Liver (tissue), 9 donors: ENCODE measurements around the gene ITGB3. TPM values are rescaled to one million over a fixed set of nuclear protein-coding genes. Genes with fewer than 3 reads are reported as not detected.

Experiments used
- DNase-seq: peaks from one replicate; pipeline ENCODE4 v3.0.0-alpha.2; 2017; ENCODE audit warnings: low spot score
- H3K27ac ChIP-seq, 2 donors: one replicate each; pipeline ENCODE4 v1.7.0; 2013; ENCODE audit warnings: inconsistent platforms in 2 of 2, low read length in 2 of 2, control low read depth in 1 of 2, low read depth in 1 of 2, mild to moderate bottlenecking in 1 of 2
- H3K27me3 ChIP-seq, 4 donors: one replicate each; pipeline versions ENCODE4 v1.6.1 to v1.7.0; 2013; ENCODE audit warnings: low read length in 3 of 4, inconsistent platforms in 1 of 4, mild to moderate bottlenecking in 1 of 4, moderate library complexity in 1 of 4; ENCODE audit not compliant: control insufficient read depth in 4 of 4, insufficient read depth in 4 of 4
- H3K36me3 ChIP-seq, 4 donors: one replicate each; pipeline versions ENCODE4 v1.6.1 to v1.7.0; 2013; ENCODE audit warnings: low read length in 3 of 4, mild to moderate bottlenecking in 3 of 4, low read depth in 1 of 4, moderate library complexity in 1 of 4; ENCODE audit not compliant: control insufficient read depth in 4 of 4, insufficient read depth in 3 of 4
- H3K4me1 ChIP-seq, 4 donors: one replicate each; pipeline versions ENCODE4 v1.6.1 to v1.7.0; 2013; ENCODE audit warnings: low read length in 3 of 4, mild to moderate bottlenecking in 3 of 4, moderate library complexity in 1 of 4; ENCODE audit not compliant: control insufficient read depth in 4 of 4, insufficient read depth in 4 of 4
- H3K4me3 ChIP-seq, 3 donors: one replicate each; pipeline versions ENCODE4 v1.6.1 to v1.7.0; 2013; ENCODE audit warnings: low read length in 3 of 3, control low read depth in 1 of 3, low read depth in 1 of 3, mild to moderate bottlenecking in 1 of 3
- H3K9ac ChIP-seq, 2 donors: one replicate each; pipeline ENCODE4 v1.7.0; 2013; ENCODE audit warnings: low read length in 2 of 2, mild to moderate bottlenecking in 2 of 2, moderate library complexity in 2 of 2, control low read depth in 1 of 2, low read depth in 1 of 2
- H3K9me3 ChIP-seq, 4 donors: one replicate each; pipeline versions ENCODE4 v1.6.1 to v1.7.0; 2013; ENCODE audit warnings: low read length in 3 of 4; ENCODE audit not compliant: control insufficient read depth in 4 of 4
- FOXA2 ChIP-seq: IDR thresholded peaks from 2 replicates; pipeline ENCODE4 v1.6.1; 2016; ENCODE audit warnings: antibody characterized with exemption
- HNF4G ChIP-seq: IDR thresholded peaks from 2 replicates; pipeline ENCODE4 v1.6.1; 2016; ENCODE audit warnings: antibody characterized with exemption
- JUND ChIP-seq, 2 donors: IDR thresholded peaks; 2 replicates each; pipeline ENCODE4 v1.6.1; 2016; ENCODE audit warnings: antibody characterized with exemption in 2 of 2
- NR2F2 ChIP-seq: IDR thresholded peaks from 2 replicates; pipeline ENCODE4 v1.6.1; 2016; ENCODE audit warnings: antibody characterized with exemption
- RAD21 ChIP-seq, 2 donors: IDR thresholded peaks; 2 replicates each; pipeline ENCODE4 v1.6.1; 2016; ENCODE audit warnings: antibody characterized with exemption in 2 of 2, mild to moderate bottlenecking in 2 of 2
- RXRA ChIP-seq, 2 donors: IDR thresholded peaks; 2 replicates each; pipeline ENCODE4 v1.6.1; 2017 to 2018; ENCODE audit warnings: antibody characterized with exemption in 2 of 2, mild to moderate bottlenecking in 1 of 2
- WGBS: extraction: QIAGEN DNeasy Blood & Tissue Kit; methylation state at CpG from one replicate; pipeline ENCODE4 v1.1.7; 2013; 5-methylcytosine and 5-hydroxymethylcytosine counted together
- polyA plus RNA-seq, 2 donors: library from polyadenylated mRNA; stranded (reverse) in 1 of 2; unstranded in 1 of 2; fragments of 200-250 nt in 1 of 2; fragments of >200 nt in 1 of 2; fragmentation: Nextera tagmentation in 1 of 2; extraction: Ambion mirVana in 1 of 2; gene quantifications; one replicate each; pipeline versions ENCODE4 v1.2.1 to v1.2.3, GENCODE V29; 2013 to 2015
- total RNA-seq, 2 donors: library from RNA; depleted of rRNA; stranded (reverse); fragments of >200 nt; gene quantifications; one replicate each; pipeline ENCODE4 v1.2.3, GENCODE V29; 2014
- TF ChIP-seq, protein P1 (sequence below): IDR thresholded peaks from 2 replicates; pipeline ENCODE4 v1.6.1; 2016; ENCODE audit warnings: antibody characterized with exemption
- TF ChIP-seq, protein P2 (sequence below): IDR thresholded peaks from 2 replicates; pipeline ENCODE4 v1.6.1; 2016; ENCODE audit warnings: antibody characterized with exemption, mild to moderate bottlenecking
- TF ChIP-seq, protein P3 (sequence below): IDR thresholded peaks from 2 replicates; pipeline ENCODE4 v1.6.1; 2016; ENCODE audit warnings: antibody characterized with exemption
- donor health status: healthy.
- donor health status: healthy.
- donor health status: healthy.
- donor health status: healthy.
- donor health status: healthy.

ITGB3 gene
- total and polyA plus RNA-seq, 4 donors = 0.47 to 33.4 (median 3.8) TPM

DNA sequence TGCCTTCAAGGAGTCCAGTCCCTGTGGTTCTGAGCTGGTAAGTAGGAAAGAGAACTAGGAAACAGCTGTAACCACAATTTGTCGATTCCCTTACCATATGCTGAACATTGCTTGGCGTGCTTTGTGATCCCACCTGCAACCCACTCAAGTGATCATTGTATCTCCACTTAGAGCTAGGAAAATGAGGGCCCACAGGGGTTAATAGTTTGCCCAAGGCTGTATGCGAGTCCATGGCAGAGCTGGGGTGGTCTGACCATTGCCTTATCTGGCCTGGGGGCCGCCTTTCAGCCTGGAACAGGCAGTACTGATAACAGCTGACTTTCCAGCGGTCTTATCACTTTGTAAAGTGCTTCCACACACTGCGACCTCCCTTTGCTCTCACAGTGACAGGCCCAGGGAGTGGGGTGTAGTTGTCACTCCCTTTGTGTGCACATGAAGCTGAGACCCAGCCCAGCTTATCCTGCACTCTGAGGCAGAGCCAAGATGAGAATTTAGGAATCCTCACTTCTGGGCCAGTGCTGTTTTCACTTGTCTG is 34.7 kb upstream of the ITGB3 start:
- H3K9me3 ChIP-seq = no peaks in the 10 kb centered on the region
- H3K9ac ChIP-seq = no peak overlapping the region
- H3K27ac ChIP-seq = no peak overlapping the region
- DNase-seq = peak; percentile 76
- TF ChIP-seq HNF4G = no peak
- TF ChIP-seq, protein P1, sequence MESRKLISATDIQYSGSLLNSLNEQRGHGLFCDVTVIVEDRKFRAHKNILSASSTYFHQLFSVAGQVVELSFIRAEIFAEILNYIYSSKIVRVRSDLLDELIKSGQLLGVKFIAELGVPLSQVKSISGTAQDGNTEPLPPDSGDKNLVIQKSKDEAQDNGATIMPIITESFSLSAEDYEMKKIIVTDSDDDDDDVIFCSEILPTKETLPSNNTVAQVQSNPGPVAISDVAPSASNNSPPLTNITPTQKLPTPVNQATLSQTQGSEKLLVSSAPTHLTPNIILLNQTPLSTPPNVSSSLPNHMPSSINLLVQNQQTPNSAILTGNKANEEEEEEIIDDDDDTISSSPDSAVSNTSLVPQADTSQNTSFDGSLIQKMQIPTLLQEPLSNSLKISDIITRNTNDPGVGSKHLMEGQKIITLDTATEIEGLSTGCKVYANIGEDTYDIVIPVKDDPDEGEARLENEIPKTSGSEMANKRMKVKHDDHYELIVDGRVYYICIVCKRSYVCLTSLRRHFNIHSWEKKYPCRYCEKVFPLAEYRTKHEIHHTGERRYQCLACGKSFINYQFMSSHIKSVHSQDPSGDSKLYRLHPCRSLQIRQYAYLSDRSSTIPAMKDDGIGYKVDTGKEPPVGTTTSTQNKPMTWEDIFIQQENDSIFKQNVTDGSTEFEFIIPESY = no peak
- TF ChIP-seq, protein P2, sequence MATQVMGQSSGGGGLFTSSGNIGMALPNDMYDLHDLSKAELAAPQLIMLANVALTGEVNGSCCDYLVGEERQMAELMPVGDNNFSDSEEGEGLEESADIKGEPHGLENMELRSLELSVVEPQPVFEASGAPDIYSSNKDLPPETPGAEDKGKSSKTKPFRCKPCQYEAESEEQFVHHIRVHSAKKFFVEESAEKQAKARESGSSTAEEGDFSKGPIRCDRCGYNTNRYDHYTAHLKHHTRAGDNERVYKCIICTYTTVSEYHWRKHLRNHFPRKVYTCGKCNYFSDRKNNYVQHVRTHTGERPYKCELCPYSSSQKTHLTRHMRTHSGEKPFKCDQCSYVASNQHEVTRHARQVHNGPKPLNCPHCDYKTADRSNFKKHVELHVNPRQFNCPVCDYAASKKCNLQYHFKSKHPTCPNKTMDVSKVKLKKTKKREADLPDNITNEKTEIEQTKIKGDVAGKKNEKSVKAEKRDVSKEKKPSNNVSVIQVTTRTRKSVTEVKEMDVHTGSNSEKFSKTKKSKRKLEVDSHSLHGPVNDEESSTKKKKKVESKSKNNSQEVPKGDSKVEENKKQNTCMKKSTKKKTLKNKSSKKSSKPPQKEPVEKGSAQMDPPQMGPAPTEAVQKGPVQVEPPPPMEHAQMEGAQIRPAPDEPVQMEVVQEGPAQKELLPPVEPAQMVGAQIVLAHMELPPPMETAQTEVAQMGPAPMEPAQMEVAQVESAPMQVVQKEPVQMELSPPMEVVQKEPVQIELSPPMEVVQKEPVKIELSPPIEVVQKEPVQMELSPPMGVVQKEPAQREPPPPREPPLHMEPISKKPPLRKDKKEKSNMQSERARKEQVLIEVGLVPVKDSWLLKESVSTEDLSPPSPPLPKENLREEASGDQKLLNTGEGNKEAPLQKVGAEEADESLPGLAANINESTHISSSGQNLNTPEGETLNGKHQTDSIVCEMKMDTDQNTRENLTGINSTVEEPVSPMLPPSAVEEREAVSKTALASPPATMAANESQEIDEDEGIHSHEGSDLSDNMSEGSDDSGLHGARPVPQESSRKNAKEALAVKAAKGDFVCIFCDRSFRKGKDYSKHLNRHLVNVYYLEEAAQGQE = no peak
- TF ChIP-seq RAD21 (IDR thresholded peaks at IDR 0.05) = no peak
- no peak for TF ChIP-seq JUND (IDR thresholded peaks at IDR 0.05)
- TF ChIP-seq NR2F2 = no peak
- TF ChIP-seq, protein P3, sequence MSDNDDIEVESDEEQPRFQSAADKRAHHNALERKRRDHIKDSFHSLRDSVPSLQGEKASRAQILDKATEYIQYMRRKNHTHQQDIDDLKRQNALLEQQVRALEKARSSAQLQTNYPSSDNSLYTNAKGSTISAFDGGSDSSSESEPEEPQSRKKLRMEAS = no peak
- TF ChIP-seq FOXA2 = no peak
- 70% methylated on average over 6 of the region's 6 CpGs for WGBS
- peaks cover 3 to 10% (median 6%) of the 10 kb centered on the region in 4 donors for H3K4me1 ChIP-seq
- H3K36me3 ChIP-seq = no peaks in the 10 kb centered on the region
- H3K27me3 ChIP-seq = no peaks in the 10 kb centered on the region
- H3K4me3 ChIP-seq = no peak overlapping the region

DNA sequence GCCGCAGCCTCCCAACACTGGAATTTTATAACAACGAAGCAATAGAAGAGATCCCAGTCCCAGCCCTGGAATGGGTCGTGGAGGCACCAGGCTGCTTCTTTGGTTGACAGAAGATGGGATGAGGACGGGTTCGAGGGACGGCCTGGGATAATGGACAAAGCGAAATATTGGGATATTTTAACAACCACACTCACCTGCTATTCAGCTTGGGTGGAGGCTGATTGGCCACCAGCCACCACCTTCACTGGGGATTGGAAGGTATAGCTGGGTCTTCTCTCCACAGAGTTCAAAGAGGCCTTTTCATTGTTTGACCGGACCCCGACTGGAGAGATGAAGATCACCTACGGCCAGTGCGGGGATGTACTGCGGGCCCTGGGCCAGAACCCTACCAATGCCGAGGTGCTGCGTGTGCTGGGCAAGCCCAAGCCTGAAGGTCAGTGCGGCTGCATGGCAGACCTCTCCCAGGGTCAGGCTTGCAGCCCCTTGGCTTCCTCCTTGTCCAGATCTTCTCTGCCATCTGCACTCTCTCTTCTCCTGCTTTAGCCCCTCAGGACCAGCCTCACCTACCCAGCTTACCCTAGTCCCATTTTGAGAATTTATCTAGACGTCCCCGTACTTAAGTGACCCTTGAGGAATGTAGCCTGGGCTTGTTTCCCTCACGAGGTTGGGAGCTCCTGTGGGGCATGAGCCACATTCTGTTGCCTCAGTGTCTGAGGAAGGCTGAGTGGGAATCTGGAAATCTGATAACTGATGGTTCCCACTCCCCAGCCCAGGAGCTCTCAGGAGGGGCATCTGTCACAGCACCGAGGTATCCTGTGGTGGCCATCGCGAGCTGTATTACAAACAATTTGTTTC is 33.8 kb upstream of the ITGB3 start:
- 94% methylated on average over 21 of the region's 21 CpGs for WGBS
- TF ChIP-seq RXRA (IDR thresholded peaks at IDR 0.05) (no peak), JUND (IDR thresholded peaks at IDR 0.05) (no peak), HNF4G (no peak)
- TF ChIP-seq, protein P2 = no peak
- no peak for DNase-seq

More for the DNA sequence above, 33.8 kb upstream of the ITGB3 start:
- Histone ChIP-seq H3K4me1 (peaks cover 3 to 12% (median 6%) of the 10 kb centered on the region in 4 donors), H3K9ac (no peak overlapping the region), H3K27me3 (no peaks in the 10 kb centered on the region), H3K27ac (no peak overlapping the region), H3K36me3 (no peaks in the 10 kb centered on the region), H3K4me3 (no peak overlapping the region), H3K9me3 (no peaks in the 10 kb centered on the region)
